LNCAP (cell line): ENCODE data around the gene POM121.
A peak's percentile ranks its signal among the peaks of the same experiment; 100 is the strongest.
"Not testable (repeated sequence)": the region's sequence is repeated elsewhere in the genome, so short reads cannot be mapped to it uniquely, and the experiment has no call there.

Source experiments
- CTCF ChIP-seq: fragments of 450-650 bp; IDR thresholded peaks from 2 replicates; pipeline ENCODE4 v1.5.1; 2017; ENCODE audit warnings: mild to moderate bottlenecking

The POM121 gene

DNA sequence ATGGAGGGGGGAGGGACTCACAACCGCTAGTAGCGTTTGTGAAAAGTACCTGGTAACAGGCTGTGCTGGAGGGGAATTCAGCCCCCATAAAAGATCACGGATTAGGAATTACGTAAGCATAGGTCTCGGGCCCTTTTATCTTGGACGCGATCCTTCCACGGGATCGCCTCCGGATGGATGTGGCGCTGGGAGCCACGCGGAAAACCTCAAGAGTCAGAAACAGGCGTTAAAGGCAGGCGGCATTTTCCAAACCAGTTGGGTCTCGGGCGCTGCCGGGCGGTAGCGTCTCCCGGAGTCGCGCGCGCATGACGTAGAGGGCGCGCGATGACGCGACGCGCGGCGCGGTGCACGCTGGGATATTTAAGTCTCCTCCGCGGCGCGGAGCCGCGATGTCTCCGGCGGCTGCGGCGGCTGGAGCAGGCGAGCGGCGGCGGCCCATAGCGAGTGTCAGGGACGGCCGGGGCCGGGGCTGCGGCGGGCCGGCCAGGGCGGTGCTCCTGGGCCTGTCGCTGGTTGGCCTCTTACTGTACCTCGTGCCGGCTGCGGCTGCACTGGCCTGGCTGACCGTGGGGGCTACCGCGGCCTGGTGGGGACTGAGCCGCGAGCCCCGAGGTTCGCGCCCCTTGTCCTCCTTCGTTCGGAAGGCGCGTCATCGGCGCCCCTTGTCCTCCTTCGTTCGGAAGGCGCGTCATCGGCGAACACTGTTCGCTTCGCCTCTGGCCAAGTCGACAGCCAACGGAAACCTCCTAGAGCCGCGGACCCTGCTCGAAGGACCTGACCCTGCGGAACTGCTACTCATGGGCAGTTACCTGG is at the start of gene POM121:
POM121 (plus strand) TSS at position 363 of the 813 bp plus-strand sequence; CDS start at position 390, 27 bp downstream.
- no peak for TF ChIP-seq CTCF

DNA sequence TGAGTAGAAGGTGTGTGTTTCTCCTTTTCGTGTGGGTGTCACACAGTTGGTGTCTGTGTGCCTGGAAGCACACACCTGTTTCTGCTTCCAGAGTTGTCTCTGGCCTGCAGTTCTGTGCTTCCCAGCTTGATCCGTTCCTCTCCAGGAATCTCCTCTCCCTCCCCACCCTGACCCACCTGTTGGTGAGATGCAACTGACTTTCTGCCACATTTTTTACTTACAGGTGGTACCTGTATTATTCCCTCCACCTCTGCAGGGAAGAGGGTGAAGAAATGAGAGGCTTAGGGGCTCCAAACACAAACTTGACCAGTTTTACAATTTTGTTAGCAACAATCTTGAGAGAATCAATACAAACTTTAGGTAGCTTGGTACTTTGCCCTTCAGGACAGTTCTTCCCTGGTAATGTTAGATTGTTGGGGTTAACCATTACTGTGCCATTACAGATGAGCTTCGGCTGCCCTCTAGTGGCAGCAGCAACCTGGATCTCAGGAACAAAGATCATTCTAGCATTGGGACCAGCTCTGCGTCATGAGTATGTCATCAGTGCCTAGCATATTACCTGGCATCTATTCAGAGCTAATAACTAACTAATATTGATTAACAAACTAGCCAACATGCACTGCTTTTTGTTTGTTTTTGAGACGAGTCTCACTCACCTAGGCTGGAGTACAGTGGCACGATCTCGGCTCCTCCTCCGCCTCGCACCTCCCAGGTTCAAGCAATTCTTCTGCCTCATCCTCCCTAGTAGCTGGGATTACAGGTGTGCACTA is 10.0 kb upstream of the POM121 start:
- TF ChIP-seq CTCF = peak; percentile 83

DNA sequence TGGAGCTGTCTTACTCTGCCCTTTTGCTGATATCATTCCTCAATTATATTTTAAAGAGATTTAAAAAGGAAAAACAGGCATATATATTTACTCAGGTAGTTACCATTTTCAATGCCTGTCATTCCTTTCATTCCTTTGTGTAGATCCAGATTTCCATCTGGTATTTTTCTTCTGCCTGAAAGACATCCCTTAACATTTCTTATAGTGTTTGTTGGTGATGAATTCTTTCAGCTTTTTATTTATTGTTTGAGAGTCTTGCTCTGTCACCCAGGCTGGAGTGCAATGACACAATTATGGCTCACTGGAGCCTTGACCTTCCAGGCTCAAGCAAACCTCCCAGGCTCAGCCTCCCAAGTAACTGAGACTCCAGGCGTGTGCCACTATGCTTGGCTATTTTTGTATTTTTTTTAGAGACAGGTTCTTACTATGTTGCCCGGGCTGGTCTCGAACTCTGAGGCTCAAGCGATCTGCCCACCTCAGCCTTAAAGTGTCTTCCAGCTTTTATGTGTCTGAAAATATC is 5.6 kb upstream of the POM121 start:
- TF ChIP-seq CTCF = no peak

DNA sequence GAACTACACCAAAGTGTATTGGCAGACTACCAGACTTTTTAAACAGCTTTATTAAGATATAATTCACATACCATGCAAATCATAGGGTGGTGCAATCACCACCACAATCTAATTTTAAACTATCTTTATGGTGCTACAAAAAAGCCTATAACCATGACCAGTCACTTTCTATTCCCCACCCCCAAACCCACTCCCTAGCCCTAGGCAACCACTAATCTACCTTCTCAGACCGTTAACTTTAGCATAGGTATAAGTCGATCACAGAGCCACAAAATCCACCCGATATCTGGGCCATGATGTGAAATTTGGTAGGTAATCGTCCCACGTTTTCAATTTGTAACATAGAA is 536 bp upstream of the POM121 start:
- TF ChIP-seq CTCF = no peak

DNA sequence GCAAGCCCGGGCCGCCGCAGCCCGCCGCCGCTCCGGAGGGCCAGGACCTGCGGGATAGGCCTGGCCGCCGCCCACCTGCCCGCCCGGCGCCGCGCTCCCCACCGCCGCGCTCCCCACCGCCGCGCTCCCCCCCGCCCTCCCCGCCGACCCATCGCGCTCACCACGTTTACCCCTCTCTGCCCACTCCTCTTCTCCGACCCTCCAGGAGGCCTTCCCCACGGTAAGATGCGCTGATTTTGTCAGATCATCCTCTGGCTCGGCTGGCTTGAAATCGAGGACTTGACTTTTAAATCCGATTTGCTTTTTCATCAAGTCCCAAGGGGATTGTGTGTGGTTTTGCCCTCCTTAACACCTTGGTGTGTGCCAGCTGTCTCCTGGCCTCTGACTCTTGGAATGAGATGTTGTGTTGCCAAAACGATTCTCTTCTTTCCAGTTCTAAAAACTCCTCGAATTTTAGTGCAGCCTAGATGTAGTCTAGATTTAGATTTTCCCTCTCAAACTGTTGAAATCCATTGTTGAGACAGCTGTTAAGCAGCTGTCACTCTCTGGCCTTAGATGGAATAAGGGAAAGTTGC is 738 bp downstream of the POM121 start:
- TF ChIP-seq CTCF = no peak

DNA sequence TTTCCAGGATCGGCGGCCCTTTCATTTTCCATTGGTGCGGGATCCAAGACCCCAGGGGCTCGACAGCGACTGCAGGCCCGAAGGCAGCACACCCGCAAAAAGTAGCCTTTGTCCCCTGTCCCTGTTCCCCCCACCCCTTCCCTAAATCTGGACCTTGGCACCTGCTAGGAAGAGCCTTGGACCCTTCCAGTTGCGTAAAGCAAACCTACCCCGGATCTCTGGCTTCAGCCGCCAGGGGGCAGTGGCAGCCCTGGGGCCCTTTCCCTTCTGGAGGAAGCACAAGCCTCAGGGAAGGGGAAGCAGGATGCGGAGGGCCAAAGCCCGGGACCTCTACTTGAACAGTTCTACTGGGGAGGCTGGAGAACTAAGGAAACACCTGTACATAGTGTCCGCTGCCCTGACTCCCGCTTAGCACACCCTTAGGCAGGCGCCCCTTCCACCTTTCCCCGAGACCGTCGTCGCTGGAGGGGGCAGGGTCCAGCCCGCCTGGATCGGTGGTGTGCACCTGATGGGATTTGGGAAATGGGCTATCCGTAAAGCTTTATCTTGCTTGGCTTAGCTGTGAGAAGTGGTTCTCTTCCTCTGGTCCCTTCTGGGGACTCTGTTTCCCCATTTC is 21.3 kb downstream of the POM121 start:
- TF ChIP-seq CTCF = peak; percentile 41; the same call in 1 of the 2 replicates

- not testable (repeated sequence) for TF ChIP-seq CTCF
Measured at GRCh38 chr7:72968980-72969516, 44.2 kb downstream of the POM121 start, which contains the start of gene TRIM74. Gene TRIM74, minus strand, starts transcription at chr7:72969466. Its CDS starts 3,309 bp downstream, at chr7:72966157.
